HepG2 (cell line): ENCODE measurements around the gene TMEM178A. TPM values are rescaled to one million over a fixed set of nuclear protein-coding genes. Genes with fewer than 3 reads are reported as not detected.

Experiments used
- ATAC-seq: fragments of 200-7000 bp; cut with Tn5 transposase; 3 replicates; pipeline ENCODE4 v1.9.1; 2020; ENCODE audit warnings: mild to moderate bottlenecking, moderate library complexity
- BruUV-seq: library from RNA; stranded (reverse); fragments of 400-500 nt; replicated peaks from 2 replicates; lab custom pipeline; 2021; lab: Mats Ljungman, UMichigan
- CTCF ChIA-PET: fragments of 300-600 bp; formaldehyde crosslinking; extraction: SDS; loops from one replicate; lab custom pipeline; 2021; ENCODE audit warnings: low total read pairs, inconsistent platforms, low intra/inter-chr PET ratio; lab: Yijun Ruan, JAX
- POLR2A ChIA-PET: fragments of 350-600 bp; sonication (Branson Sonifier 250); formaldehyde crosslinking; loops from one replicate; lab custom pipeline; 2020; ENCODE audit warnings: antibody characterized with exemption, inconsistent platforms; lab: Yijun Ruan, JAX
- DNase-seq: peaks from one replicate; pipeline ENCODE4 v3.0.0-alpha.2; 2015; ENCODE audit warnings: low spot score
- FAIRE-seq: peaks from 3 replicates; lab custom pipeline; 2011; peaks lifted over from hg19 to GRCh38; lab: Jason Lieb, UNC
- H2AFZ ChIP-seq: one replicate; pipeline ENCODE4 v1.6.1; 2011; ENCODE audit warnings: low read length, inconsistent platforms
- H3K27ac ChIP-seq: fragments of 300-600 bp; 3 replicates; pipeline ENCODE4 v1.8.0; 2011; ENCODE audit warnings: mixed run types, mild to moderate bottlenecking, mixed read lengths, low read length, inconsistent platforms; ENCODE audit not compliant: insufficient read depth; ENCODE audit errors: extremely low read length
- H3K27me3 ChIP-seq, 2 experiments: fragments of 200-600 bp in 1 of 2; 2 replicates in 1 of 2; 3 replicates in 1 of 2; pipeline versions ENCODE4 v1.6.0 to v1.8.0; 2011; ENCODE audit warnings: low read length in 2 of 2, mild to moderate bottlenecking in 2 of 2, moderate library complexity in 2 of 2, inconsistent platforms in 1 of 2; ENCODE audit not compliant: insufficient read depth in 2 of 2, control insufficient read depth in 1 of 2
- H3K36me3 ChIP-seq, 2 experiments: fragments of 200-600 bp in 1 of 2; replicated peaks in 1 of 2; 2 replicates in 1 of 2; 3 replicates in 1 of 2; pipeline versions ENCODE4 v1.5.1 to v1.8.0; 2011; ENCODE audit warnings: low read length in 2 of 2, inconsistent platforms in 1 of 2; ENCODE audit not compliant: insufficient read depth in 2 of 2, control insufficient read depth in 1 of 2
- H3K4me1 ChIP-seq: 2 replicates; pipeline ENCODE4 v1.5.1; 2012; ENCODE audit warnings: low read length, inconsistent platforms; ENCODE audit not compliant: insufficient read depth
- H3K4me2 ChIP-seq: 2 replicates; pipeline ENCODE4 v1.6.0; 2011; ENCODE audit warnings: low read depth, low read length, inconsistent platforms
- H3K4me3 ChIP-seq, 3 experiments: fragments of 200-600 bp in 1 of 3; sonication (generic), shearing (Covaris generic) in 1 of 3; replicated peaks in 1 of 3; 2 replicates each; pipeline ENCODE4 v1.5.1; 2011 to 2016; ENCODE audit warnings: low read length in 3 of 3, inconsistent platforms in 2 of 3, low read depth in 2 of 3, mild to moderate bottlenecking in 2 of 3, control low read depth in 1 of 3, mixed read lengths in 1 of 3; ENCODE audit not compliant: insufficient read depth in 1 of 3
- H3K79me2 ChIP-seq: one replicate; pipeline ENCODE4 v1.6.1; 2011; ENCODE audit warnings: low read length, inconsistent platforms; ENCODE audit not compliant: insufficient read depth
- H3K9ac ChIP-seq: 2 replicates; pipeline ENCODE4 v1.6.0; 2011; ENCODE audit warnings: mild to moderate bottlenecking, low read depth, low read length, inconsistent platforms; ENCODE audit not compliant: insufficient read depth
- H3K9me3 ChIP-seq: 2 replicates; pipeline ENCODE4 v1.5.1; 2012; ENCODE audit warnings: mild to moderate bottlenecking, low read length
- H4K20me1 ChIP-seq: 2 replicates; pipeline ENCODE4 v1.6.0; 2011; ENCODE audit warnings: inconsistent platforms, mild to moderate bottlenecking, low read length, moderate library complexity; ENCODE audit not compliant: insufficient read depth
- AHR ChIP-seq: IDR thresholded peaks from 2 replicates; pipeline ENCODE4 v1.6.1; 2018; ENCODE audit warnings: missing genetic modification reagents, missing compliant biosample characterization
- ARNT ChIP-seq: fragments of 450-650 bp; IDR thresholded peaks from 2 replicates; pipeline ENCODE4 v1.6.1; 2017
- CHD4 ChIP-seq: fragments of 200-600 bp; sonication (generic); IDR thresholded peaks from 2 replicates; pipeline ENCODE4 v1.7.0; 2017; ENCODE audit warnings: mild to moderate bottlenecking, low read length, borderline replicate concordance
- ESRRA ChIP-seq: sonication (generic); formaldehyde crosslinking; IDR thresholded peaks from 2 replicates; pipeline ENCODE4 v1.5.1; 2020; ENCODE audit warnings: mild to moderate bottlenecking, low read depth, missing genetic modification reagents
- HOXA7 ChIP-seq: sonication (generic); formaldehyde crosslinking; IDR thresholded peaks from 2 replicates; pipeline ENCODE4 v1.8.1; 2022; ENCODE audit warnings: mild to moderate bottlenecking, missing genetic modification reagents, moderate library complexity
- HOXA9 ChIP-seq: sonication (generic); formaldehyde crosslinking; IDR thresholded peaks from 2 replicates; pipeline ENCODE4 v1.8.1; 2022; ENCODE audit warnings: missing genetic modification reagents, mild to moderate bottlenecking, moderate library complexity, borderline replicate concordance
- JUN ChIP-seq: sonication (generic); formaldehyde crosslinking; IDR thresholded peaks from 2 replicates; pipeline ENCODE4 v1.4.0; 2020; ENCODE audit warnings: mild to moderate bottlenecking, missing genetic modification reagents
- KAT2B ChIP-seq: fragments of 150-350 bp; IDR thresholded peaks from 2 replicates; pipeline ENCODE4 v1.6.1; 2014; ENCODE audit warnings: low read depth, low read length, borderline replicate concordance
- NR1H2 ChIP-seq: sonication (generic); formaldehyde crosslinking; IDR thresholded peaks from 2 replicates; pipeline ENCODE4 v1.8.1; 2022; ENCODE audit warnings: low read depth, missing genetic modification reagents, borderline replicate concordance
- ZFP36 ChIP-seq: fragments of 150-350 bp; IDR thresholded peaks from 2 replicates; pipeline ENCODE4 v1.6.1; 2018; ENCODE audit warnings: borderline replicate concordance, low read length, low read depth; ENCODE audit not compliant: partially characterized antibody
- ZNF124 ChIP-seq: sonication (generic); formaldehyde crosslinking; IDR thresholded peaks from 2 replicates; pipeline ENCODE4 v1.4.0; 2020; ENCODE audit warnings: missing genetic modification reagents
- ZNF430 ChIP-seq: sonication (generic); formaldehyde crosslinking; IDR thresholded peaks from 2 replicates; pipeline ENCODE4 v1.9.0; 2021; ENCODE audit warnings: mild to moderate bottlenecking, missing genetic modification reagents
- ZNF552 ChIP-seq: sonication (generic); formaldehyde crosslinking; IDR thresholded peaks from 2 replicates; pipeline ENCODE4 v1.9.0; 2022; ENCODE audit warnings: missing genetic modification reagents, mild to moderate bottlenecking, borderline replicate concordance
- ZNF816 ChIP-seq: sonication (generic); formaldehyde crosslinking; IDR thresholded peaks from 2 replicates; pipeline ENCODE4 v1.8.0; 2022; ENCODE audit warnings: missing genetic modification reagents, mild to moderate bottlenecking, borderline replicate concordance
- WGBS: methylation state at CpG from one replicate; pipeline ENCODE4 v1.1.6; 2017; ENCODE audit warnings: low lambda C conversion rate; 5-methylcytosine and 5-hydroxymethylcytosine counted together
- in situ Hi-C: cut with HindIII; loops from 2 replicates; pipeline ENCODE4 v1.10.0; 2017; ENCODE audit warnings: low pct_unique_long_range_greater_than_20kb; ENCODE audit not compliant: extremely low pct_ligation_motif_present
- intact Hi-C: fragments of 100-400 bp; cut with micrococcal nuclease; formaldehyde crosslinking; loops from one replicate; pipeline ENCODE4 v1.10.0; 2022; ENCODE audit not compliant: unreplicated experiment
- polyA plus RNA-seq, 8 experiments: library from polyadenylated mRNA; depleted of rRNA in 3 of 8; stranded (reverse) in 7 of 8; unstranded in 1 of 8; fragments of >200 nt; fragmentation: Illumina TruSeq in 4 of 8; extraction: Trizol in 4 of 8; gene quantifications; 2 replicates each; pipeline versions ENCODE4 v1.2.1 to v1.2.3, GENCODE V29; 2011 to 2016; ENCODE audit warnings: low read depth in 4 of 8, missing spikeins in 1 of 8, mixed read lengths in 1 of 8; ENCODE audit not compliant: insufficient read depth in 1 of 8
- total RNA-seq, 5 experiments: library from RNA; depleted of rRNA; stranded (reverse); fragments of >200 nt; fragmentation: Illumina TruSeq; extraction: Trizol; gene quantifications; 2 replicates each; pipeline ENCODE4 v1.2.3, GENCODE V29; 2016; ENCODE audit warnings: low read depth in 1 of 5
- TF ChIP-seq, protein P1 (sequence below): sonication (generic); formaldehyde crosslinking; IDR thresholded peaks from 2 replicates; pipeline ENCODE4 v1.8.0; 2022; ENCODE audit warnings: mild to moderate bottlenecking, missing genetic modification reagents, moderate library complexity
- TF ChIP-seq, protein P2 (sequence below): sonication (generic); formaldehyde crosslinking; IDR thresholded peaks from 2 replicates; pipeline ENCODE4 v1.4.0; 2020; ENCODE audit warnings: missing genetic modification reagents, borderline replicate concordance

The TMEM178A gene
- total and polyA plus RNA-seq, 2 of the 13 experiments (the other 11 are each of a cell fraction or from before 2014, with no cell fraction given): 0.38 to 3.3 TPM

GRCh38 chr2:39720970-39721369 lies 55.3 kb downstream of the TMEM178A start:
- CTCF ChIA-PET: no interaction called here
- Histone ChIP-seq H3K27ac (no peak overlapping the region), H2AFZ (no peak overlapping the region), H3K27me3 (peaks cover 2 to 48% of the 10 kb centered on the region in 2 experiments; a peak in 4 of 5 replicates), H3K4me1 (peaks cover 49% of the 10 kb centered on the region), H3K9ac (no peak overlapping the region), H3K79me2 (no peaks in the 10 kb centered on the region), H3K36me3 (no peaks in the 10 kb centered on the region), H3K4me3 (no peak overlapping the region), H4K20me1 (no peaks in the 10 kb centered on the region), H3K9me3 (no peaks in the 10 kb centered on the region), H3K4me2 (no peak overlapping the region)
- POLR2A ChIA-PET: no interaction called here
- BruUV-seq: no TSS peak
- 32% methylated on average over 2 of the region's 2 CpGs for WGBS
- TF ChIP-seq CHD4: no peak
- no peak for FAIRE-seq
- DNase-seq: no peak
- intact Hi-C loops (no loop called here), in situ Hi-C loops (no loop called here)
- no peak for ATAC-seq

DNA sequence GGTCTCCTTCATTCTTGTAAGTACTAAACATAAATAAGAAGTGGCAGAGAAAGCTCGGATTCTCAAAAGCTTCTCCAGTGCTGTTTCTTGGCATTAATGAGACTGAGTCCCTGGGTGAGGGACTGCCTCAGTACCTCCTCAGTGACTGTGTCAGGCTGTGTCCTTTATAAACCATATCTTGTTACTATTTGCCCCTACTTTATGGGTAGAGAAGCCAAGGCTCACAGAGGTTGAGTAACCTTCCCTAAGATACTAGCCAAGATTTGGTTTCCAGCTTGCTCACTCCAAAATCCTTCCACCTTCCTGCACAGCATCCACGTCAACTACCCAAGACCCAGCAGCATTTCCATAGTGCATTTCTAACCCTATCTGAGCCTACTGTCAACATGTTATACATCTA lies 57.8 kb downstream of the TMEM178A start:
- H3K79me2 ChIP-seq: no peaks in the 10 kb centered on the region
- no peak overlapping the region for H3K27ac ChIP-seq
- BruUV-seq: no TSS peak
- FAIRE-seq (no peak), DNase-seq (no peak), ATAC-seq (no peak)
- no peak overlapping the region for H2AFZ ChIP-seq
- H3K9me3 ChIP-seq: no peaks in the 10 kb centered on the region
- H3K27me3 ChIP-seq: peaks cover 0 to 44% of the 10 kb centered on the region in 2 experiments; a peak in 3 of 5 replicates
- H3K36me3 ChIP-seq: no peaks in the 10 kb centered on the region
- ChIA-PET CTCF (no interaction called here), POLR2A (no interaction called here)
- no peak overlapping the region for H3K9ac ChIP-seq
- peaks cover 44% of the 10 kb centered on the region for H3K4me1 ChIP-seq
- intact Hi-C loops (no loop called here), in situ Hi-C loops (no loop called here)
- no peaks in the 10 kb centered on the region for H4K20me1 ChIP-seq
- WGBS: 35% methylated on average over 2 of the region's 2 CpGs
- no peak overlapping the region for H3K4me3 ChIP-seq
- H3K4me2 ChIP-seq: no peak overlapping the region
- TF ChIP-seq ZNF552 (CRISPR knock-in tag) (no peak), ZNF124 (no peak), NR1H2 (no peak), ZNF816 (CRISPR knock-in tag) (no peak), ARNT (no peak), JUN (CRISPR knock-in tag) (no peak), HOXA7 (no peak), ZFP36 (no peak), ZNF430 (CRISPR knock-in tag) (no peak), AHR (CRISPR knock-in tag) (no peak), ESRRA (no peak), HOXA9 (no peak), KAT2B (no peak)
- TF ChIP-seq, protein P1, sequence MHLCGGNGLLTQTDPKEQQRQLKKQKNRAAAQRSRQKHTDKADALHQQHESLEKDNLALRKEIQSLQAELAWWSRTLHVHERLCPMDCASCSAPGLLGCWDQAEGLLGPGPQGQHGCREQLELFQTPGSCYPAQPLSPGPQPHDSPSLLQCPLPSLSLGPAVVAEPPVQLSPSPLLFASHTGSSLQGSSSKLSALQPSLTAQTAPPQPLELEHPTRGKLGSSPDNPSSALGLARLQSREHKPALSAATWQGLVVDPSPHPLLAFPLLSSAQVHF: no peak
- TF ChIP-seq, protein P2, sequence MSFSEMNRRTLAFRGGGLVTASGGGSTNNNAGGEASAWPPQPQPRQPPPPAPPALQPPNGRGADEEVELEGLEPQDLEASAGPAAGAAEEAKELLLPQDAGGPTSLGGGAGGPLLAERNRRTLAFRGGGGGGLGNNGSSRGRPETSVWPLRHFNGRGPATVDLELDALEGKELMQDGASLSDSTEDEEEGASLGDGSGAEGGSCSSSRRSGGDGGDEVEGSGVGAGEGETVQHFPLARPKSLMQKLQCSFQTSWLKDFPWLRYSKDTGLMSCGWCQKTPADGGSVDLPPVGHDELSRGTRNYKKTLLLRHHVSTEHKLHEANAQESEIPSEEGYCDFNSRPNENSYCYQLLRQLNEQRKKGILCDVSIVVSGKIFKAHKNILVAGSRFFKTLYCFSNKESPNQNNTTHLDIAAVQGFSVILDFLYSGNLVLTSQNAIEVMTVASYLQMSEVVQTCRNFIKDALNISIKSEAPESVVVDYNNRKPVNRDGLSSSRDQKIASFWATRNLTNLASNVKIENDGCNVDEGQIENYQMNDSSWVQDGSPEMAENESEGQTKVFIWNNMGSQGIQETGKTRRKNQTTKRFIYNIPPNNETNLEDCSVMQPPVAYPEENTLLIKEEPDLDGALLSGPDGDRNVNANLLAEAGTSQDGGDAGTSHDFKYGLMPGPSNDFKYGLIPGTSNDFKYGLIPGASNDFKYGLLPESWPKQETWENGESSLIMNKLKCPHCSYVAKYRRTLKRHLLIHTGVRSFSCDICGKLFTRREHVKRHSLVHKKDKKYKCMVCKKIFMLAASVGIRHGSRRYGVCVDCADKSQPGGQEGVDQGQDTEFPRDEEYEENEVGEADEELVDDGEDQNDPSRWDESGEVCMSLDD (CRISPR knock-in tag): no peak
